Keratinocyte (primary cell): Measurements from ENCODE around the gene ATP6V0E1. TPM values are rescaled to one million over a fixed set of nuclear protein-coding genes. Genes with fewer than 3 reads are reported as not detected.

Source experiments
- DNase-seq: peaks from one replicate; pipeline ENCODE4 v3.0.0-alpha.2; 2011; ENCODE audit warnings: low read depth, missing footprints, low spot score
- FAIRE-seq: peaks from 2 replicates; lab custom pipeline; 2011; peaks lifted over from hg19 to GRCh38; lab: Jason Lieb, UNC
- H2AFZ ChIP-seq: 2 replicates; pipeline ENCODE4 v1.6.0; 2012; ENCODE audit warnings: low read length, control low read depth, inconsistent platforms; ENCODE audit not compliant: control insufficient read depth
- H3K27ac ChIP-seq: 2 replicates; pipeline ENCODE4 v1.5.1; 2011; ENCODE audit warnings: low read length; ENCODE audit not compliant: control insufficient read depth, insufficient read depth
- H3K27me3 ChIP-seq: 3 replicates; pipeline ENCODE4 v1.6.0; 2011; ENCODE audit warnings: low read length; ENCODE audit not compliant: control insufficient read depth, insufficient read depth; ENCODE audit errors: extremely low read depth
- H3K36me3 ChIP-seq, 2 experiments: 2 replicates in 1 of 2; 3 replicates in 1 of 2; pipeline ENCODE4 v1.5.1; 2011; ENCODE audit warnings: low read length in 2 of 2, mild to moderate bottlenecking in 1 of 2; ENCODE audit not compliant: control insufficient read depth in 2 of 2, insufficient read depth in 2 of 2; ENCODE audit errors: extremely low read depth in 1 of 2
- H3K4me1 ChIP-seq: 3 replicates; pipeline ENCODE4 v1.5.1; 2011; ENCODE audit warnings: low read length; ENCODE audit not compliant: control insufficient read depth, insufficient read depth; ENCODE audit errors: extremely low read depth
- H3K4me2 ChIP-seq: 3 replicates; pipeline ENCODE4 v1.6.0; 2011; ENCODE audit warnings: low read depth, low read length; ENCODE audit not compliant: control insufficient read depth, insufficient read depth; ENCODE audit errors: extremely low read depth
- H3K4me3 ChIP-seq, 3 experiments: fragments of 200-600 bp in 1 of 3; sonication (generic) in 1 of 3; 2 replicates in 2 of 3; 3 replicates in 1 of 3; pipeline ENCODE4 v1.5.1; 2011 to 2016; ENCODE audit warnings: low read length in 3 of 3, mild to moderate bottlenecking in 3 of 3, control low read depth in 2 of 3, inconsistent platforms in 1 of 3, low read depth in 1 of 3, mixed read lengths in 1 of 3, mixed run types in 1 of 3, moderate library complexity in 1 of 3; ENCODE audit not compliant: control insufficient read depth in 2 of 3, insufficient read depth in 2 of 3; ENCODE audit errors: extremely low read depth in 1 of 3
- H3K79me2 ChIP-seq: 2 replicates; pipeline ENCODE4 v1.6.0; 2012; ENCODE audit warnings: low read length; ENCODE audit not compliant: control insufficient read depth, insufficient read depth
- H3K9ac ChIP-seq: 3 replicates; pipeline ENCODE4 v1.6.0; 2011; ENCODE audit warnings: low read length; ENCODE audit not compliant: control insufficient read depth, insufficient read depth; ENCODE audit errors: extremely low read depth
- H3K9me1 ChIP-seq: 3 replicates; pipeline ENCODE4 v1.6.0; 2011; ENCODE audit warnings: low read length; ENCODE audit not compliant: control insufficient read depth, insufficient read depth; ENCODE audit errors: extremely low read depth
- H3K9me3 ChIP-seq: 2 replicates; pipeline ENCODE4 v1.5.1; 2012; ENCODE audit warnings: low read depth, low read length; ENCODE audit not compliant: control insufficient read depth
- H4K20me1 ChIP-seq: 3 replicates; pipeline ENCODE4 v1.6.0; 2011; ENCODE audit warnings: low read length; ENCODE audit not compliant: control insufficient read depth, insufficient read depth; ENCODE audit errors: extremely low read depth
- EZH2 ChIP-seq: IDR thresholded peaks from one replicate; pipeline ENCODE4 v1.6.1; 2012; ENCODE audit warnings: inconsistent platforms, mild to moderate bottlenecking, low read length, moderate library complexity
- dilution Hi-C: fragments of 300-500 bp; cut with MboI; formaldehyde crosslinking; loops from one replicate; pipeline ENCODE4 v1.7.0; 2020; ENCODE audit warnings: low sequenced_read_pairs; ENCODE audit not compliant: extremely low pct_ligation_motif_present
- polyA plus RNA-seq, 5 experiments: library from polyadenylated mRNA; depleted of rRNA in 3 of 5; stranded (reverse) in 3 of 5; stranded (forward) in 1 of 5; unstranded in 1 of 5; fragments of >200 nt; gene quantifications; 1 replicate in 1 of 5; 2 replicates in 3 of 5; 3 replicates in 1 of 5; pipeline versions ENCODE4 v1.2.1 to v1.2.3, GENCODE V29; 2011 to 2012; ENCODE audit warnings: missing spikeins in 2 of 5, low read depth in 1 of 5, low replicate concordance in 1 of 5
- TF ChIP-seq, protein P1 (sequence below), 3 experiments: IDR thresholded peaks in 1 of 3; conservative IDR thresholded peaks in 1 of 3; optimal IDR thresholded peaks in 1 of 3; 2 replicates in 2 of 3; 3 replicates in 1 of 3; pipeline versions ENCODE3 to v1.5.1; 2011; ENCODE audit warnings: low read length in 3 of 3, mild to moderate bottlenecking in 3 of 3, moderate library complexity in 2 of 3, control low read depth in 1 of 3, inconsistent platforms in 1 of 3; ENCODE audit not compliant: insufficient read depth in 2 of 3; ENCODE audit errors: extremely low read depth in 1 of 3

ATP6V0E1 gene
- polyA plus RNA-seq, 1 donor (not counting 4 experiments of a cell fraction or from before 2014, with no cell fraction given), result 533 TPM

DNA sequence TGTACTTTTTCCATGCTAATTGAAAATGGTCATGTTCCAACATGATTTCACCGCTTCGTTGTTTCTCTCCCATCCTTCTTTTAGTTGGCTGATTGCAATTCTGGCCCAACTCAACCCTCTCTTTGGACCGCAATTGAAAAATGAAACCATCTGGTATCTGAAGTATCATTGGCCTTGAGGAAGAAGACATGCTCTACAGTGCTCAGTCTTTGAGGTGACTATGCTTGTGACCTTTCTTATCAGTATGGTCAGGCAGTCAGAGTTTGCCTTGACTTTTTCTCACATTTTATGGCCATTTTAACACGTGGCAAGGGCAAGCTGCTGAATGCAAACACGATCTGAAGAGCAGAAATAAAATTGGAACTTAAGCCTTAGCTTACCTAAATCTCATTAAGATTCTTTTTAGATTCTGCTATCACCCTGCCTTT lies 36.6 kb downstream of the ATP6V0E1 start:
- Histone ChIP-seq H3K9me3 (no peaks in the 10 kb centered on the region), H2AFZ (no peak overlapping the region), H4K20me1 (no peaks in the 10 kb centered on the region), H3K27me3 (no peaks in the 10 kb centered on the region), H3K4me2 (peak overlapping the region; percentile 12), H3K4me3 (no peak overlapping the region), H3K36me3 (peaks cover 8 to 13% of the 10 kb centered on the region in 2 experiments), H3K27ac (no peak overlapping the region), H3K4me1 (peaks cover 25% of the 10 kb centered on the region), H3K9me1 (no peaks in the 10 kb centered on the region), H3K79me2 (peaks cover 41% of the 10 kb centered on the region), H3K9ac (no peak overlapping the region)
- no peak for TF ChIP-seq EZH2
- TF ChIP-seq, protein P1, sequence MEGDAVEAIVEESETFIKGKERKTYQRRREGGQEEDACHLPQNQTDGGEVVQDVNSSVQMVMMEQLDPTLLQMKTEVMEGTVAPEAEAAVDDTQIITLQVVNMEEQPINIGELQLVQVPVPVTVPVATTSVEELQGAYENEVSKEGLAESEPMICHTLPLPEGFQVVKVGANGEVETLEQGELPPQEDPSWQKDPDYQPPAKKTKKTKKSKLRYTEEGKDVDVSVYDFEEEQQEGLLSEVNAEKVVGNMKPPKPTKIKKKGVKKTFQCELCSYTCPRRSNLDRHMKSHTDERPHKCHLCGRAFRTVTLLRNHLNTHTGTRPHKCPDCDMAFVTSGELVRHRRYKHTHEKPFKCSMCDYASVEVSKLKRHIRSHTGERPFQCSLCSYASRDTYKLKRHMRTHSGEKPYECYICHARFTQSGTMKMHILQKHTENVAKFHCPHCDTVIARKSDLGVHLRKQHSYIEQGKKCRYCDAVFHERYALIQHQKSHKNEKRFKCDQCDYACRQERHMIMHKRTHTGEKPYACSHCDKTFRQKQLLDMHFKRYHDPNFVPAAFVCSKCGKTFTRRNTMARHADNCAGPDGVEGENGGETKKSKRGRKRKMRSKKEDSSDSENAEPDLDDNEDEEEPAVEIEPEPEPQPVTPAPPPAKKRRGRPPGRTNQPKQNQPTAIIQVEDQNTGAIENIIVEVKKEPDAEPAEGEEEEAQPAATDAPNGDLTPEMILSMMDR (optimal IDR thresholded peaks at IDR 0.05 in 1 of 3, IDR thresholded peaks at IDR 0.05 in 1 of 3, conservative IDR thresholded peaks at IDR 0.05 in 1 of 3; ENCODE audit: extremely low read depth in 1 of 3, insufficient read depth in 2 of 3, low read length in 3 of 3), result no peak
- dilution Hi-C loops, result no loop called here
- FAIRE-seq (no peak), DNase-seq (no peak)

- dilution Hi-C loops, result no loop called here
- Histone ChIP-seq H3K9ac (no peak overlapping the region), H3K9me1 (no peaks in the 10 kb centered on the region), H3K9me3 (no peaks in the 10 kb centered on the region), H3K36me3 (peaks cover 8 to 13% of the 10 kb centered on the region in 2 experiments), H4K20me1 (no peaks in the 10 kb centered on the region), H3K79me2 (peaks cover 40% of the 10 kb centered on the region), H3K27me3 (no peaks in the 10 kb centered on the region), H2AFZ (no peak overlapping the region), H3K4me2 (no peak overlapping the region), H3K27ac (no peak overlapping the region), H3K4me1 (peaks cover 21% of the 10 kb centered on the region), H3K4me3 (no peak overlapping the region)
- DNase-seq (no peak), FAIRE-seq (no peak)
- TF ChIP-seq EZH2, result no peak
- TF ChIP-seq, protein P1 (optimal IDR thresholded peaks at IDR 0.05 in 1 of 3, IDR thresholded peaks at IDR 0.05 in 1 of 3, conservative IDR thresholded peaks at IDR 0.05 in 1 of 3; ENCODE audit: extremely low read depth in 1 of 3, insufficient read depth in 2 of 3, low read length in 3 of 3), result no peak
These were observed 37.1 kb downstream of the ATP6V0E1 start for GRCh38 chr5:173020643-173021042.
